ENCODE data around the gene KCNJ16. TPM values are rescaled to one million over a fixed set of nuclear protein-coding genes. Genes with fewer than 3 reads are reported as not detected.

KCNJ16 gene
- total RNA-seq, 4 donors from 2014 or later, result 0.49 to 0.66 (median 0.51) TPM; not detected in 1

GRCh38 chr17:70183508-70183907, 108.5 kb downstream of the KCNJ16 start:
- no peak for TF ChIP-seq CTCF (IDR thresholded peaks at IDR 0.05; ENCODE audit: low read depth)

DNA sequence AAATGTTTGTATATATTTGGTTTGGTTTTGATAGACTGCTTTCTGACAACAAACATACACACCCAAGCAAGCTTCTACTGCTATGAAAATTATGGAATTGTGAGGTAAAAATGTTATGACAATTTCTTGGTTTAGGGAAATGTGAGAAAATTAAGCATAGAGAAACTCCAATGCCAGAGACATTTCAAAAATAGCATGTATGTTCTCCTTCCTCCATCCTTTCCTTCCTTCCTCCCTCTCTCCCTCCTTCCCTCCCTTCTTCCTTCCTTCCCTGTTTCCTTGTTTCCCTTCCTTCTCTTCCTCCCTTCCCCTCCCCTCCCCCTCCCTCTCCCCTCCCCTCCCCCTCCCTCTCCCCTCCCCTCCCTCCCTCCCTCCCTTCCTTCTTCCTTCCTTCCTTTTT, 109.2 kb downstream of the KCNJ16 start:
- TF ChIP-seq CTCF (IDR thresholded peaks at IDR 0.05; ENCODE audit: low read depth), result no peak

- TF ChIP-seq CTCF (IDR thresholded peaks at IDR 0.05; ENCODE audit: low read depth), result no peak
These were observed 109.7 kb downstream of the KCNJ16 start for GRCh38 chr17:70184770-70185169.

Other genes starting within 250 kb of the KCNJ16 start
- gene KCNJ2, start 94.3 kb downstream of the KCNJ16 start, total RNA-seq, result 1 to 10 TPM; 1.3 to 8.2 (median 4.6) TPM

Measured in subcutaneous adipose tissue (tissue), 4 donors.